Measurements from ENCODE around the gene RHD.
A peak's percentile ranks its signal among the peaks of the same experiment; 100 is the strongest.
"Not testable (repeated sequence)": the region's sequence is repeated elsewhere in the genome, so short reads cannot be mapped to it uniquely, and the experiment has no call there.

Gene RHD

GRCh38 chr1:25272238-25272637 is at the start of gene RHD:
Gene RHD, plus strand, starts transcription at chr1:25272509. Its CDS starts 39 bp downstream, at chr1:25272548.
- not testable (repeated sequence) for DNase-seq

DNA sequence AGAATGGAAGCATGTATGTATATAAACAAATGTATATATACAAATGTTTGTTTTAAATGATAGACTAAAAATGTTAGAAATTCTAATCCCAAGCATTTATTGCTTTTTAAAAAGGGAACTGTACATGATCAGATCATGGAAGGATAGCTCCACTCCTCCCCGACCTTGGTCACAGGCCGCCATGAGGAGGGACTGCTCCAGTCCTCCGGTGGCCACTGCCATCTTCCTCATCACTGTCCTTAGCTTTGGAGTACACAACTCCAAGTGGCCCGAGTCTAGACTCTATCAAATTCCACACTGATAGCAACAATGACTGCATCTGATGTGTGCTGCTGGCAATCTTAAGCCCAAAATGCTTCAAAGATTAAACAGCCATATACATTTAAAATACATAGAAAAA is 49.7 kb upstream of the RHD start:
- DNase-seq, result no peak

DNA sequence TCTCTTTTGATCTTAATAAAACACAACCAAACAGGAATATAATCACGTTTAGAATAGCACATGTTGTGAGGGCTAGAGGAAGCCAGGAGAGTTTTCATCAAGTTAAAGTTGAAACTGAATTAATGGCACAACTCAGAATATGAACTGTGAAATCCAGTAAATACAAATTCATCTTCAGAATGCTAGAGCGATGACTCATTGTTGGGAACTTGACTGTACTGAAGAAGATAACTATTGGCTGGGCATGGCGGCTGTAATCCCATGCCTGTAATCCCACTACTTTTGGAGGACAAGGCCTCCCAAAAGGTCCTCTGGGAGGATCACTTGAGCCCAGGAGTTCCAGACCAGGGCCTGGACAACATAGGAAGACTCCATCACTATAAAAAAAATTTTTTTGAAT is 48.8 kb upstream of the RHD start:
- DNase-seq, result no peak

DNA sequence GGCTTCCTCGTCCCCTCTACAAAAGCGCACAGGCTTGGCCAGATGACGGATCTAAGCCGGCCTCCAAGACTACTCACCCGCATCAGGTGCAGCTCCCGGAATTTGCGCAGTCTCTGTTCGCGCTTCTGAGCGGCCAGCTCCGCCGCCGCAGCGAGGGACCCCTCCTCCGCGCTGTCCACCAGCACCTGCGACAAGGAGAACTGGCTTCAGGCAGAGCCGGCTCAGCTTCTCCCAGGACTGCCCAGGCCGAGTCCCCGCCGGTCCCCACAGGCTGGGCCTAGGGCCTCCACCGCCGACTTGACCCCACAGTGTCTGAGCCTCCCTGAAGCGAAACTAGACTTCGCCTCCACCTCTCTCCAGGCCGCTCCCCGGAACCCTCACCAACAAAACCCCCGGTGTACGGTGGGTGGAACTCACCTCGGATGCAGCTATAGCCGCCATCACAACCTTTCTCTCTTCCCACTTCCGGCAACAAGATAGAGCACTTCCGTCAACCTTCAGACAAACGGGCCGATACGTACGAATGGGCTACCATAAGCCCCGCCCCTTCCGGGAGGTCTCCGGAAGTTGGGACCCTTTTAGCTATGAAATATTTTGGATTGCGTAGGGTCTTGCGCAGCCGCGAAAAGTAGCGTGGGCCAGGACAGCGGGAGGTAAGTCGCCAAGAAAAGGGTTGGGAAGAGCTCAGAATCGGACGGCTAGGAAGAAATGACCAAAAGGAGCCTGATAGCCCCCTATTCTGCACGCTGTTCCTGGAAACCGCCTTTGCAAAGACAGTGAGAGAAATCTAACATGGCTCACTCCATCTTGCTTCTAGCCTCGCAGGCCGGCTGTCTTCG is 40.1 kb upstream of the RHD start, which contains the start of gene SYF2:
TSS of gene SYF2 (minus strand) at position 476 of the 839 bp plus-strand sequence. CDS start at position 441, 35 bp downstream.
- peak; percentile 96 for DNase-seq

DNA sequence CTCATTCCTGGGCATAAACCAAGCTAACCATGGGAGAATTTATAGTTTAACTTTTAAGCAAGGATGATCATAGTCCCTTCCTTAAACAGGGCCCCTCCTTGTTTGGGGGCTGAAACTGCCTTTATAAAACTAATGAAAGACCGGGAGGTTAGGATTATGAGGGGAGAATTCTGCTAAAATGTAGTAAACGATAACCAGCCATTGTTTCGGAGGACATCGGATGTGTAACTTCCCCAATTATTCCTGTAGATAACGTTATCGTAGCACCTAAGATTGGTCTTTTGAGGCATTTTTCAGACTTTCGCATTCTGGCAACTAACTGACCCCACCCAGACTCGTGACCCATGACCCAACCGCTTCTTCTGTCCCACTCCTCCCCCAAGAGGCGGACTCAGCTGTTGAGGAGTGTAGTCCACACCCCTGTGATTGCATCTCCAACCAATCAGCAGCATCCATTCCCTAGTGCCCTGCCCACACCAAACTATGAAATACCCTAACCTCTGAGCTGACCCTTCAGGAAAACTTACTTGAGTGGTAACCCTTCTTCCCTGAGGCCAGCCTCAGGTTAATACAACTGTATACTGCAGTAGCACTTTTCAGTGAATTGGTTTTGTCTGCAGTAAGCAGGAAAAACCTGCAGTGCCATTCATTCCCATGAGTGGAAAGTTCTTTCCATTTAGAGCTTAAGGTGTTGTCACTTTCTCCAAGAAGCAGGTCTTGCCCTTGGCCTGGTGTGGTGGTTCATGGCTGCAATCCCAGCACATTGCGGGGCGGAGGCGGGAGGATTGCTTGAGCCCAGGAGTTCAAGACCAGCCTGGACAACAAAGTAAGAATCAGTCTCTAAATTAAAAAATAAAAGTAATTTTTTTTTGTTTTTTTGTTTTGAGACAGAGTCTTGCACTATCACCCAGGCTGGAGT is 39.2 kb upstream of the RHD start:
- peak; percentile 42 for DNase-seq

DNA sequence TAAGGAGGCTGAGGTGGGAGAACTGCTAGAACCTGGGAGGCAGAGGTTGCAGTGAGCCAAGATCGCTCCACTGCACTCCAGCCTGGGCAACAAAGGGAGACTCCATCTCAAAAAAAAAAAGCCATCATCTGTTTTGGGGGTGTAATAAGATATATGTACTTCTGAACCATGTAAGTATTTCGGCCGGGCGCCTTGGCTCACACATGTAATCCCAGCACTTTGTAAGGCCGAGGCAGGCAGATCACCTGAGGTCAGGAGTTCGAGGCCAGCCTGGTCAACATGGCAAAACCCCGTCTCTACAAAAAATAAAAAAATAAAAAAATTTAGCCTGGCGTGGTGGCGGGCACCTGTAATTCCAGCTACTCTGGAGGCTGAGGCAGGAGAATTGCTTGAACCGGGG is 36.9 kb upstream of the RHD start:
- DNase-seq, result not testable (repeated sequence)

DNA sequence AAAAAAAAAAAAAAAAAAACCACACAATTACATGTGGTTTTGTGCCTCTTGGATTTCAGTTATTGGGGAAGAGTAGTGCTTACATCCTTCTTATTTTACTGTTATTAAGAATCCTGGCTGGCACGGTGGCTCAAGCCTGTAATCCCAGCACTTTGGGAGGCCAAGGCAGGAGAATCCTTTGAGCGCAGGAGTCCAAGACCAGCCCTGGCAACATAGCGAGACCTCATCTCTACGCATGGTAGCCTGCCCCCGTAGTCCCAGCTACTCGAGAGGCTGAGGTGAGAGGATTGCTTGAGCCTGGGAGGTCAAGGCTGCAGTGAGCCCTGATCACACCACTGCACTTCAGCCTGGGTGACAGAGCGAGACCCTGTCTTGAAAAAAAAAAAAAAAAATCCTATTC is 36.0 kb upstream of the RHD start:
- DNase-seq, result not testable (repeated sequence)

GRCh38 chr1:25238046-25238445 is 34.3 kb upstream of the RHD start:
- no peak for DNase-seq

DNA sequence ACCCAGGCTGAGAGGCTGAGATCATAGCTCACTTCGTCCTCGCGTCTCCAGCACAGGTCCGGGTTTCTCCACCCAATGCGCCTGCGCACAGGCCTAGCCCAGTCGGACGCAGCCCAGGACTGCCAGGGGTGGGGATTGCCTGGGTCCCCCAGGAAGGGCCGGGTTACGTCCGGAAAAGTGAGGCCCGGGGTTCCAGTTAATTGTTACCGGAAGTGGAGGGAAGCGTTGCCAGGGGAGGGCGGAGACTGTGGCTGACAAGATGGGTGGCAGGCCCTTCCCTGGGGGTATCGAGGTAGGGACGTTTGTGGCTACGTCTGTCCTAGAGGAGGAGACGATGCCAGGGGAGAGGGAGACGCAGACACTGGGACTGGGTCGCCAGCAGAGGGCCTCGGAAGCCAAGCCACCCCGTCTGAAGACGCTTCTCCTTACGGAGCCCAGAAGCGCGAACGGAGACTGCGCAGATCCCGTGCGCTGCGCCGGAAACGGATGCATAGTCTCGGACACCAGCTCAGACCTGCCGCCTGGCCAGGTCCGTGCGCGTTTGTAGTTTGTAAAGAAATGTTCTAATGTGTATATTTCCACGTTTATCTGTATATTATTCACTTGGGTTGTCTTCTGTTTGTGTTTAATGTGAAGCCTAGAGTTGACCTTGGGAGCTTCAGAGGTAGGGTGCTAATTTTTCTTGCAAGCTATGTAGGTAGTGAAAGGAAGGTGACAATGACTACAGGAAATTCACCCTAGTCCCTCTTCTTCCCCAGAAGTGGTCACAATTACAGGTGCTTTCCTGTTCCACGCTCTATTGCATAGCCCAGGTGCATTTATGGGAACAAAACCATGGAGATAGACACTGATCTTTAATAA is 32.4 kb upstream of the RHD start:
- DNase-seq, result peak; percentile 96

- no peak for DNase-seq
Measured at GRCh38 chr1:25243907-25244306, 28.4 kb upstream of the RHD start.

DNA sequence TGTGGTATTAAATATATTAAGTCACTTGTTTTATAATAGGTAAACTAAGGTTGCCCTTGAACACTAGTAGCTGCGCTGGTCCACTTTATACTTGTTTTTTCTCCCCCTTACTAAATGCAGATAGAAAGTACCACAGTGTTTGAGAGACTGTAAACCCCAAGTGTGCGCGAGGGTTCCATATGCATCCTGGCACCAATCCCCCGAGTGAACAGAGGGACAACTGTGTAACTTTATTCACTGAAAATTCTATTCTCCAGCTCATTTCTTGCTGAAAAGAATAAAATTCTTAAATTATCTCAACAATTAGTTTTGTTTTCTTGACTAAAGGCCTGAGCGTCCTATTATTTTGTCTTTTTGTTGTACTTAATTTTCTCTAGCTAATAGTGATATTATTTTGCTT is 26.9 kb upstream of the RHD start:
- no peak for DNase-seq

GRCh38 chr1:25245809-25246599 is 26.3 kb upstream of the RHD start:
- DNase-seq, result no peak

DNA sequence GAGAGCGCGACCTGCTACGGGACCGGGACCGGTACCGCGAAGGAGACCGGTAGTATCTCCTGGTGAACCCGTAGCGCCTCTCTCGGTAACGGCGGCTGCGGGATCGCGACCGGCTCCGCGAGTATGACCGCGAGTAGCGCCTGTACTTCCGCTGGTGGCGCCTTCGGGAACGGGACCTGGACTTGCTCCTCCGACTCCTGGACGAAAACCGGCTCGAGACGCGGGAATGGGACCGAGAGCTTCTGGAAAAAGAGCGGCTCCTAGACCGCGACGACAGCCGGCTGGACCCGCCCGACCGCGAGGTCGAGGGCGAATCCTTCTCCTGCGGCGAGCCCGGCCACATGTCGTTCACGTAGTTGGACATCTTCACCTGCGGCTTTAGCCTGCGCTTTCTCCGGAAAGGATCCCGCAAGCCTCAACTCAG is 25.7 kb upstream of the RHD start:
- no peak for DNase-seq

- peak; percentile 99 for DNase-seq
Measured at GRCh38 chr1:25247024-25247828, 25.1 kb upstream of the RHD start, which contains the start of gene RSRP1. Gene RSRP1, minus strand, starts transcription at chr1:25247454. Its CDS starts 491 bp downstream, at chr1:25246963.

GRCh38 chr1:25247829-25248754 is 24.2 kb upstream of the RHD start:
- peak; percentile 81 for DNase-seq

GRCh38 chr1:25253911-25254310 is 18.4 kb upstream of the RHD start:
- DNase-seq, result no peak

DNA sequence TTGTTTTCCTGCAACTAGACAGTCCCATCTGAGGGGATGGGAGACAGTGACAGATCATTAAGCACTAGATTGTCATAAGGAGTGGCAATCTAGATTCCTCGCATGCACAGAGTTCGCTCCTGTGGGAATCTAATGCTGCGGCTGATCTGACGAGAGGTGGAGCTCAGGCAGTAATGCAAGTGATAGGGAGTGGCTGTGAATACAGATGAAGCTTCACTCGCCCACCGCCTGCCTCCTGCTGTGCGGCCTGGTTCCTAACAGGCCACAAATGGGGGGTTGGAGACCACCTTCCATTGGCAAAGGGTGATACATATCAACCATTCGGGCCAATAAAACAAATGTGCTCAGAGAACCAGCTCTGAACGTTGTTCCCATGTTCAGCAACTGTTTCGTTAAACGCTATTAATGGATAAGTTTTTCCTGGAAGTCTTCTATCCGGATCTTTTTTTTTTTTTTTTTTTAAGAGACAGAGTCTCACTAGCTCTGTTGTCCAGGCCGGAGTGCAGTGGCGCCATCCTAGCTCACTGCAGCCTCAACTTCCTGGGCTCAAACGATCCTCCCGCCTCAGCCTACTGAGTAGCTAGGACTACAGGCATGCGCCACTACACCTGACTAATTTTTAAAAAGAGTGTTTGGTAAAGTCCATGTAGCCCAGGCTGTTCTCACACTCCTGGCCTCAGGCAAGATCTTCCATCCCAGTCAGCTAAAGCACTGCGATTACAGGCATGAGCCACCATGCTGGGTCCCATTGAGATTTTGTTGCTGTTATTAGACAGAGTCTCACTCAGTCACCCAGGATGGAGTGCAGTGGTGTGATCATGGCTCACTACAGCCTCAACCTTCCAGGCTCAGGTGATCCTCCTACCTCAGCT is 16.4 kb upstream of the RHD start:
- DNase-seq, result no peak

- DNase-seq, result peak; percentile 79
Measured at GRCh38 chr1:25256578-25256965, 15.7 kb upstream of the RHD start.

DNA sequence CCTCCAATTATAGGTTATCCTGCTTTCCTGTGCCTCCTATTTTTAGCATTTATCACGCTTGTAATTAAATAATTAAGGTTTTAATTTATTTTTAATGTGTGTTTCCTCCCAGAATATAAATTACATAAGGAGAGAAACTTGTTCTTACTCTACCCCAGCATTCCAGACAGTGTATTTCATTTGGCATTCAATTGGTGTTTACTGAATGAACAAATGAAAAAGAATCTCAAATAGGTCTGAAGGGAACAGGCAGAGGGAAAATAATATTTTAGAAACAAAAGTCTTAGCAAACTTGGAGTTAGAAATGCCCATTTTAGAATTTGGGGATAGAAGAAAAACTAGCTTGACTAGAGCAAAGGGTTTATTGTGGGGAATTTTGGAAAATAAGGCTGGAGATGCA is 15.1 kb upstream of the RHD start:
- DNase-seq, result no peak

Data from DMS79 treated with DMSO at 0.1 percent for 48 hours (cell line).